ENCODE measurements around the gene GRK5.

DNA sequence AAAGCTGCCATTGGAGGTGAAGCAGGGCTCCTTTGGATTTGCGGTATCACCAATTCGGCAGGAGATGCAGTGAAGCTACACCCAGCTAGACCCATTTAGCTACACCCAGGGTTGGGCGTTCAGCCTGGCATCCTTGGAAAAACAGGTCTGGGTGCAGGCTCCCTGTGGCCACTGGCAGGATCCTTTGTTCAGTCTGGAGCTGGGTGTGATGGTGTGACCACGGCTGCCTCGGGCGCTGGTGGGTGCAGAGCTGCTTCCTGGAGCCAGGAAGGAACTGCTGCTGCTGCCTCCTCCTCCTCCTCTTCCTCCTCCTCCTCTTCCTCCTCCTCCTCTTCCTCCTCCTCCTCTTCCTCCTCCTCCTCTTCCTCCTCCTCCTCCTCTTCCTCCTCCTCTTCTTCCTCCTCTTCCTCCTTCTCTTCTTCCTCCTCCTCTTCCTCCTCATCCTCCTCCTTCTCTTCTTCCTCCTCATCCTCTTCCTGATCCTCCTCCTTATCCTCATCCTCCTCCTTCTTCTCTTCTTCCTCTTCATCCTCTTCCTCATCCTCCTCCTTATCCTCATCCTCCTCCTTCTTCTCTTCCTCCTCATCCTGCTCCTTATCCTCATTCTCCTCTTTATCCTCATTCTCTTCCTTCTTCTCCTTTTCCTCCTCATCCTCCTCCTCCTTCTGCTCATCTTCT lies 84.0 kb downstream of the GRK5 start:
- TF ChIP-seq EZH2 (optimal IDR thresholded peaks at IDR 0.05; ENCODE audit: low read depth, low read length) (no peak), EZH2phosphoT487 (IDR thresholded peaks at IDR 0.05; ENCODE audit: low read length) (no peak)
- TF ChIP-seq, protein P1, sequence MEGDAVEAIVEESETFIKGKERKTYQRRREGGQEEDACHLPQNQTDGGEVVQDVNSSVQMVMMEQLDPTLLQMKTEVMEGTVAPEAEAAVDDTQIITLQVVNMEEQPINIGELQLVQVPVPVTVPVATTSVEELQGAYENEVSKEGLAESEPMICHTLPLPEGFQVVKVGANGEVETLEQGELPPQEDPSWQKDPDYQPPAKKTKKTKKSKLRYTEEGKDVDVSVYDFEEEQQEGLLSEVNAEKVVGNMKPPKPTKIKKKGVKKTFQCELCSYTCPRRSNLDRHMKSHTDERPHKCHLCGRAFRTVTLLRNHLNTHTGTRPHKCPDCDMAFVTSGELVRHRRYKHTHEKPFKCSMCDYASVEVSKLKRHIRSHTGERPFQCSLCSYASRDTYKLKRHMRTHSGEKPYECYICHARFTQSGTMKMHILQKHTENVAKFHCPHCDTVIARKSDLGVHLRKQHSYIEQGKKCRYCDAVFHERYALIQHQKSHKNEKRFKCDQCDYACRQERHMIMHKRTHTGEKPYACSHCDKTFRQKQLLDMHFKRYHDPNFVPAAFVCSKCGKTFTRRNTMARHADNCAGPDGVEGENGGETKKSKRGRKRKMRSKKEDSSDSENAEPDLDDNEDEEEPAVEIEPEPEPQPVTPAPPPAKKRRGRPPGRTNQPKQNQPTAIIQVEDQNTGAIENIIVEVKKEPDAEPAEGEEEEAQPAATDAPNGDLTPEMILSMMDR (IDR thresholded peaks at IDR 0.05; ENCODE audit: low read length): no peak

All from MM.1S (cell line).